Kasumi-1 (cell line): ENCODE results near the gene HOXD4.

Experiments
- DNase-seq, 2 experiments: peaks; one replicate each; lab custom pipeline; 2025; lab: John Stamatoyannopoulos, UW

The HOXD4 gene

DNA sequence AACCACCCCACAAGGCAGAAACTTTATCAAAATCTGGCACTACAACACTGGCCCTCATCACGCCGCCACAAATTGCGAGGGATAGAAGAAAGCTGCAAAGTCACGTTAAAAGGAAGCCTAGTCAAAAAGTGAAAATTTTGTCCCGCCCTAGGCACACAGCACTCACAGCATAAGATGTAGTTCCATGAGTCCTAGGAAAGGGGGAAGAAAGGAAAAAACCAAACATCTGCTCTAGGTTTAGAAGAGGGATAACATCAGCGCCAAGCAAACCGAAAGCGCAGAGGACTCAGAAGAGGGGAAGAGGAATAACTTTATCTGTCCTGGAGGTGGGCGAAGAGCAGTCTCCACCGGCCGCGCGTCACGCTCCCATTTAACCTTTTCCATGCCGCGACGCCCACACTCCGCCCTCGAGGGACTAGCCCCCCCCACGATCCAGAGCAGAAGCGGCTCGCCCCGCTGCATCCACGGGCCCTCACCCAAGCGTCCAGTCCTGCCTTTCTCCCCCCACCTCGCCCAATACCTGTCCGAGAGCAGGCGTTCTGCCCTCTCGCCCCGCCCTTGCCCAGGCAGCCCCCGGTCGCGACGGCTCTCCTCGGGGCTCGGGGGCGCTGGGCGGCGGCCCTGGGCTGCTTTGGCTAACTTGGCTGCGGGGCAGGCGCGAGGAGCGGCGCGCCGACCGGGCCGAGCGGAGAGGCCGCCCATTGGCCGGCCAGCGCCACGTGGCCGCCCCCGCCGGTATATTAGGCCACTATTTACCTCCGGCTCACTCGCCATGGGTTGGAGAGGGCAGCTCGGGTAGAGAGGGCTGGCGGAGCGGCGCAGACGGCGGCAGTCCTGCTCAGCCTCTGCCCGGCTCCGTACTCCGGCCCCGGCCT is 36.8 kb downstream of the HOXD4 start, which contains the start of gene HOXD1:
Gene HOXD1 (plus strand): TSS at position 770 of the 875 bp plus-strand sequence. CDS start 134 bp downstream, outside the sequence.
- DNase-seq: no peak

DNA sequence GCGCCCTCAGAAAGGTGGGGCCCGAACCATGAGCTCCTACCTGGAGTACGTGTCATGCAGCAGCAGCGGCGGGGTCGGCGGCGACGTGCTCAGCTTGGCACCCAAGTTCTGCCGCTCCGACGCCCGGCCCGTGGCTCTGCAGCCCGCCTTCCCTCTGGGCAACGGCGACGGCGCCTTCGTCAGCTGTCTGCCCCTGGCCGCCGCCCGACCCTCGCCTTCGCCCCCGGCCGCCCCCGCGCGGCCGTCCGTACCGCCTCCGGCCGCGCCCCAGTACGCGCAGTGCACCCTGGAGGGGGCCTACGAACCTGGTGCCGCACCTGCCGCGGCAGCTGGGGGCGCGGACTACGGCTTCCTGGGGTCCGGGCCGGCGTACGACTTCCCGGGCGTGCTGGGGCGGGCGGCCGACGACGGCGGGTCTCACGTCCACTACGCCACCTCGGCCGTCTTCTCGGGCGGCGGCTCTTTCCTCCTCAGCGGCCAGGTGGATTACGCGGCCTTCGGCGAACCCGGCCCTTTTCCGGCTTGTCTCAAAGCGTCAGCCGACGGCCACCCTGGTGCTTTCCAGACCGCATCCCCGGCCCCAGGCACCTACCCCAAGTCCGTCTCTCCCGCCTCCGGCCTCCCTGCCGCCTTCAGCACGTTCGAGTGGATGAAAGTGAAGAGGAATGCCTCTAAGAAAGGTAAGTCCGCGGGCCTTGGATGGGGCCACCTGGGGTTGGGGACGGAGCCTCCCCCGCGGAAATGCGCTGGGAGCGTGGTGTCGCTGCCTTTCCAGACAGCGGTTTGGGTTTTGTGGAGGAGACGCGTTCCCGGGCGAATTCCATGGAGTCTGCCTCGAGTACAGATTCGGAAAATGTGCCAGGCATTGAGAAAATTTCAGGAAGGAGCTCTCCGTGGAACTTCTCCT is 37.7 kb downstream of the HOXD4 start:
- no peak for DNase-seq

DNA sequence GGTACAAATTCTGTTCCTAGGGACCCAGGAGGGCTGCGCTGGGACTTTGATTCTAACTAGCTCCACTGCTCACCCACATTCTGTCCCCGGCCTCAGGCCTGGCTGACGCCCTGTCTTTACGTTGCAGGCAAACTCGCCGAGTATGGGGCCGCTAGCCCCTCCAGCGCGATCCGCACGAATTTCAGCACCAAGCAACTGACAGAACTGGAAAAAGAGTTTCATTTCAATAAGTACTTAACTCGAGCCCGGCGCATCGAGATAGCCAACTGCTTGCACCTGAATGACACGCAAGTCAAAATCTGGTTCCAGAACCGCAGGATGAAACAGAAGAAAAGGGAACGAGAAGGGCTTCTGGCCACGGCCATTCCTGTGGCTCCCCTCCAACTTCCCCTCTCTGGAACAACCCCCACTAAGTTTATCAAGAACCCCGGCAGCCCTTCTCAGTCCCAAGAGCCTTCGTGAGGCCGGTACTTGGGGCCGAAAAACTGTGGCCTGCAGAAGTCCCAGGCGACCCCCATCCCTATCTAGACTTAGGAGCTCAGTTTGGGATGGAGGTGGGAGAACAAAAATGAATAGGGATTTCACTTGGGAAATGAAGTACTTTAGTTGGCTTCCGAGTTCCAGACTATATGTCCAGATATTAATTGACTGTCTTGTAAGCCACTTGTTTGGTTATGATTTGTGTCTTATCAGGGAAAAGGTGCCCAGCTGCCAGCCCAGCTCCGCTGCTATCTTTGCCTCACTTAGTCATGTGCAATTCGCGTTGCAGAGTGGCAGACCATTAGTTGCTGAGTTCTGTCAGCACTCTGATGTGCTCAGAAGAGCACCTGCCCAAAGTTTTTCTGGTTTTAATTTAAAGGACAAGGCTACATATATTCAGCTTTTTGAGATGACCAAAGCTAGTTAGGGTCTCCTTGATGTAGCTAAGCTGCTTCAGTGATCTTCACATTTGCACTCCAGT is 38.6 kb downstream of the HOXD4 start:
- DNase-seq: no peak

DNA sequence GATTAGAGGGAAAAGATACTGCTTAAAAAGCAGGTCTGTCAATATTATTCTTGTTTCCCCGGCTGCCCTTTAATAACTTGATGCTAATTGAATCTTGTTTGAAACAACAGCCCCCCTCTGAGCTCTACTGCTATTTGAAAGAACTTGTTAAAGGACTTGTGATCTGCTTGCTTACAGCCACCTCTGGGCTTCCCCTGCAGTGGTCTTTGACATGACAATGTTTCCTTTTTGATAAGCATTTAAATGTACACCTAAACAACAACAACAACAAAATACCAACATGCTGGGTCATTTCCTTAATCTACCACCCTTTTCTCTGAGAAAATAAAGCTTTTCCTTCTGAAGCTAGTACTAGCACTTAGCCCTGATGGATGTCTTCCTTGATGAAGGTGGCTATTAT is 41.0 kb downstream of the HOXD4 start:
- no peak for DNase-seq

DNA sequence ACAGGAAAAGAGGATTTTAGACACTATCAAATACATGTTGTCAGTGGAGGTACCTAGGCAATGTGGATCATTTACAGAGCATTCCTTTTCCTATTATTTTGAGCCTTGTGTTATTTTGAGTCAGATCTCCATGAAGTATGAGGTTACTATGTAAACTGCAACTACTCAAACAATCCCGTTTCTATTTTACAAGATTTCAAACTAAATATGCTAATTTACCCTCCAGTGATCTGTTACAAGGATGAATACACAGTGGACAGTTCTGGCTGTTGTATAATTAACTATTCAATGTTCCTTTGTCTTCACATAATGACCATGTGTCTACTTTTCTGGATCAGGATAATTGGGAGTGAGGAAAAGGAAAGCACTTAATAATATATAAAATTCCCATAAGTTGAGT is 41.7 kb downstream of the HOXD4 start:
- DNase-seq: no peak

DNA sequence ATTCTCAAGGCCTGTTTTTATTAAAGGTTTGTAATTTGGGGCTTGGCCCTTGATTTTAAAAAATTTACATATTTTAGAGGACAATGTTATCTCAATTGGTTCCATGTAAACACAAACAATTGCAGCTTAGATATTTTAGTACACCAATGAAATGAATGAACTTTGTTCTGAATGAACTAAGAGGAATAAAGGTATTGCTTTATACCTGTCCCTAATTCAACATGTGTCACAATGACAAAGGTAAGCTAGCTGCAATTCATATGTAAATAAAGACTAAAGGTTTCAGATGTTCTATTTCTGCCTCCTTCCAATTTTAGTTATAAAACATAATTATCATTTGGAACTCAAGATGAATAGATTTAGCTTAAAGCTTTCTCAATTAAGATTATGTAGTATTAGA is 48.6 kb downstream of the HOXD4 start:
- no peak for DNase-seq

DNA sequence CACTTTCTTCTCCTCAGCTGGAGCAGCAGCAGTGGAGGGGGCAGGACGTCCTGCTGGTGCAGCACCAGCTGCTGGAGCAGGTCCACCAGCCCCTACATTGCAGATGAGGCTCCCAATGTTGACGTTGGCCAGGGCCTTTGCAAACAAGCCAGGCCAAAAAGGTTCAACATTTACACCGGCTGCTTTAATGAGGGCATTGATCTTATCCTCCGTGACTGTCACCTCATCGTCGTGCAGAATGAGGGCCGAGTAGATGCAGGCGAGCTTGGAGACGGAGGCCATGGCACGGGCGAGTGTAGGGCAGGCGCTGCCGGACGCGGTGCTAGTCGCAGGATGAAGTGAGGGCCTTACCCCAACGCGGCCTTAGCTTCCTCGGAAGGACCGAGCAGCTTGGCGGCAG is 49.6 kb downstream of the HOXD4 start:
- no peak for DNase-seq

DNA sequence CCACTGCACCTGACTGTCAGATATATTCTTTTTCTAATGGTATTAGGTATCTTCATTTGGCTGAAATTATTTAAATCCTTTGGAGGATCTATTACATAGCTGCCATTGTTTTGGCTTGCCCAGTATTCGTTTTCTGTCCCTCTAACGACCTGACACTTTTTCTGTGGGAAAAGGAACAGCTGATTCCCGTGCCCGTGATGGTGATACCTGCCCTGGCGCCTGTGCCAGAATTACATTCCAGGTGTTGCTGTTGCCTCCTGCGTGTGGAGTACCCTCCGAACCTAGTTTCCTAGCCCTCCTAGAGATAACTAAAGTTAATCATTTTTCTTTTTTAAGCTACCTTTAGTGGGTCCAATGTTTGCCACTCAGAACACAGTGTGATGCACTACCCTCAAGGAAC is 51.1 kb downstream of the HOXD4 start:
- no peak for DNase-seq
